Activated T-cell treated with anti-CD3 and anti-CD28 coated beads for 4 hours (primary cell): ENCODE data around the gene TCF15.
"Not testable (repeated sequence)": the region's sequence is repeated elsewhere in the genome, so short reads cannot be mapped to it uniquely, and the experiment has no call there.

Experiments used
- DNase-seq: peaks from one replicate; pipeline ENCODE4 v3.0.0-alpha.2; 2020

TCF15 gene

GRCh38 chr20:642013-642397 lies 31.9 kb upstream of the TCF15 start:
- DNase-seq: not testable (repeated sequence)

- no peak for DNase-seq
These were observed 31.4 kb upstream of the TCF15 start for GRCh38 chr20:641516-641875.

DNA sequence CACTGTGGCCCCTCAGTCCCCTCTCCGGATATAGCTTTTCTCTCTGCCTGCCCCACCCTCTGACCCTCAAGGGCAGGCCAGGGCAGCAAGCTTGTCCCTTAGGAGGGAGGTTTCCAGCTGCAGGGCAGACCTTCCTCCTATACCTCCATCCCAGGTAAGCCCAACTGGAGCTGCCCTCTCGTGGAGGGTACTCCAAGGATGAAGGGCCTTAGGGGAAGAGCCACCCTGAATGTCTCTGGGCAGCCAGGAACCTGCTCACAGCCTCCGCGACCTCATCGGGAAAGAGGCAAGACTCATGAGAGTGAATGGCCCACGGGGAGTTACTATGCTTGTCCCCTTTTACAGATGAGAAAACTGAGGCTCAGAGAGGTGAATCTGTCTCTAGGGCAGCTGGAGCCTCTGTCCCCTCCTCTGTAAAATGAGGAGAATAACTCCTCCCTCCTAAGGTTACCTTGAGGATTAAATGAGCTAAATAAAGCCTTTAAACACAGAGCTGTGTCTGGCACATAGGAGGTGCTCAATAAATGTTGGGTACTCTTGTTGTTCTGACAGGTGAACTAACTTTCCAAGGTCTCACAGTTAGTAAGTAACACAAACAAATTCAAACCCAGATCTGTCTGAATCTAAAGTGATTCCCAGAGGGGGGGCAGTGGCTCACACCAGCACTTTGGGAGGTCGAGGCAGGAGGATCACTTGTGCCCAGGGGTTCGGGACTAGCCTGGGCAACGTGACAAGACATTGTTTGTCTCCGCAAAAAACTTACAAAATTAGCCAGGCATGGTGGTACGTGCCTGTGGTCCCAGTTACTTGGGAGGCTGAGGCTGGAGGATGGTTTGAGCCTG lies 30.8 kb upstream of the TCF15 start:
- DNase-seq: no peak

DNA sequence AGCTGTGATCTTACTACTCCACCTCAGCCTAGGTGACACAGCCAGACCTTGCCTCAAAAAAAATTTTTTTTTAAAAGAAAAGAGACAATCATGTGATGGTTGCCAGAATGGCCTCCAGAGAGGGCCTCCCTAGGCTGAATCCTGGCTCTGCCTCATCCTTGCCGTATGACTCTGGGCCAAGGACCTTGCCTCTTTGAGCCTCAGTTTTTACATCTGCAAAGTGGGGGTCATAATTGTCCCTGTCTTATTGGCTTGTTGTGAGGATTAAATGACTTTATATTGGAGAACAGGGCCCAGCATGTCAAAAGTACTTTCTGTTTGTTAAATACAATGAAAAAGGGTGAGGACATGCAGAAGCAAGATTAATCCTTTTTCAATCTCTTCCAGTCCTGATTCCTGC lies 28.5 kb upstream of the TCF15 start:
- DNase-seq: no peak

DNA sequence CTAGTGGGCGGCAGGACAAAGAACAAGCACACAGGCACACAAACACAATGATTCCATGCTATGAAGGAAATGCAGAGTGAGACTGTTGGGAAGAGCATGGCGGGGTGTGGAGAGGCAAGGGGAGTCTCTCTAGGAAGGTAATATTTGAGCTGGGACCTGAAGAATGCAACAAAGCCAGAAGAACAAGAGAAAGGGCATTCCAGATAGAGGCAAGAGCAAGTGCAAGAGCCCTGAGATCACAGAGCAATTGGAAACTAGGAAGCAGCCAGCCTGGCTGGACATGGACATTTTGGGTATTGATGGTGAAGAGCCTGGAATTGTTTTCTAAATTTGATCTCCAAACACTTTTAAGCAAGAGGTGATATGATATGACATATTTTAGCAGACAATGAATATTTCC lies 27.4 kb upstream of the TCF15 start:
- no peak for DNase-seq

DNA sequence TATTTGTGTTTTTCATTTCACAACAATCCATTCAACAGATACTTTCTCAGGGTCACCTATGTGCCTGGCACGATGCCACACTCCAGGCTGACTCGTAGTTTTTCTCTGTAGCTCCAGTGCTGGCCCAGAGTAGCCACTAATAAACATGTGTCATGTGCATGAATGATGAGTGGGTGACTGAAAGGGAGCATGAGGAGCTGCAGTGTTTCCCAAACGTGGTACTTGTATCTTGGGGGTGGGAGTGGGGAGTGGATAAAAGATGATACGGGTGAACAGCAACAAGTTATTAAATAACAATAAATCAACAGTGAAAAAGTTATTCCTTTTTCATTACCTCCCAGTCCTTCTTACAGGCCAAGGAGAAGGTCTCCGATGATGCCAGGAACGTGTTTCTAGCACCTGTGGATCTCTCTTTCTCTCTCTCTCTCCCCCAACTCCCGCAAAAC lies 25.8 kb upstream of the TCF15 start:
- no peak for DNase-seq

DNA sequence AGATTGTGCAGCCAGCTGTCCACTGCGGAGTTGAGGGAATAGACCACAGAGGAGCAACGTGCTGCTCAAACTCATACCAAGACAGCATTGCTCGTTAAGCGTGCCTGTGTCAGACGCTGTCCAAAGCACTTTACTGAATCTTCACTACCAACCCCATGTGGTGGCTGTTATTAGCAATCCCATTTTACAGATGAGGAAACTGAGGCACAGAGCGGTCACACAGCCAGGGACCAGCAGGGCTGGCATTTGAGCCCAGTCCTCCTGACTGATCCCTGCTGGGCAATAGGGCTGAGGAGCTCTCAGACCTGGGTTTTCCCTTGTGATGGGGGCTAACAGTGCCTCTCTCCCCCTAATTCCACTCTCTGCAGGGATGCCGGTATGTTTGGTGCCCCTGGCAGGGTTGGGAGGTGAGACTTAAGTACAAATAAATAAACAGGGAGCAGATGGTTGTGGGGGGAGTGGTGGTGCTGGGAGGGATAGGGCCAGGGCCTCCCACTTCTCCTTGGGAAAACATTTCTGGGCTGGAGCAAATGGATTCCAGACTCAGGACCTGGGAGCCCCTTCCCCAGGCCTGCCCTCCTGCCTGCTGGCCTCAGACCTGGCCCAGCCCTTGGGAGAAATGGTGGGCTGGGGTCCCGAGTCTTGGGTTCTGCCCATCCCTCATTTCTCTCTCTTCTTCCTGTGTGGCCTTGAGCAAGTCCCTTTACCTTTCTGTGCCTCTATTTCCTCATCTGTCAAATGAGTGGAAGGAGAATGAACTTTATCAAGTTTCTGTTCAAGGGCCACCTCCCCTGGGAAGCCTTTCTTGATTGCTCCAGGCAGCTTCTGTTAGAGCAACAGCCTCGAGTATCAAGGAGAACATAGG lies 25.2 kb upstream of the TCF15 start:
- DNase-seq: no peak

DNA sequence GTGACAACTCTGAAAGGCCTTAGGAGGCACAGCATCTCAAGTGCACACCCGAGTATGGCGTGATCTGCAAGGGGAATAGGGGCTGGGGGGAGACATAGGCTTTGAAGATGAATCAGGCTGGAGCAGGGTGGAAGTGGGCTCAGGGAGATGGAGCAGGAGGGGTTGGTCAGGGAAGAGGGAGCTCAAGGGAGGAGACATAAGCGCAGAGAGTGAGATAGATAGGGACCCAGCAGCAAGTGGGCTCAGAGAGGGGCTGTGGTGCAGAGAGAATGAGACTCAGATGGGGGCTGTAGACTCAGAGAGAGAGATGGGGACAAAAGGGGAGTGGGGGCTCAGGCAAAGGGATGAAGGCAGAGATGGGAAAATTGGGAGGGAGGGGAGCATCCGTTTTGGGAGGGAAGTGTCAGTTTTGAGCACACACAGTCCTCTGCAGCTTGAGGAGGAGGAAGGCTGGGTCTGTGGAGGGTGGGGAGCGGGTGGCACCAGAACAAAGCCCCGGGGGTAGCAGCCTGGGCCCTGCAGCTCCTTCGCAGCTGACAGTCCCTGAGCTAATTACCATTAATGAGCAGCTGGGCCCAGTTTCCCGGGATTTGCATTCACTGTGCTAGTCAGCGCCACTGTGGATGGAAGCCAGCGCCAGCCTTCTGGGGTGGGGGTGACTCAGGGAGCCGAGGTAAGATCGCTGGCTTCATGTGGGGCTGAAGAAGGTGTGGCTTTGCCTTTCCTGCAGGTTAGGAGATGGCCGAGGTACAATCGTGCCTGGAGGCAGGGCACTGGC lies 24.2 kb upstream of the TCF15 start:
- DNase-seq: no peak

GRCh38 chr20:631101-631500 lies 21.0 kb upstream of the TCF15 start:
- no peak for DNase-seq

DNA sequence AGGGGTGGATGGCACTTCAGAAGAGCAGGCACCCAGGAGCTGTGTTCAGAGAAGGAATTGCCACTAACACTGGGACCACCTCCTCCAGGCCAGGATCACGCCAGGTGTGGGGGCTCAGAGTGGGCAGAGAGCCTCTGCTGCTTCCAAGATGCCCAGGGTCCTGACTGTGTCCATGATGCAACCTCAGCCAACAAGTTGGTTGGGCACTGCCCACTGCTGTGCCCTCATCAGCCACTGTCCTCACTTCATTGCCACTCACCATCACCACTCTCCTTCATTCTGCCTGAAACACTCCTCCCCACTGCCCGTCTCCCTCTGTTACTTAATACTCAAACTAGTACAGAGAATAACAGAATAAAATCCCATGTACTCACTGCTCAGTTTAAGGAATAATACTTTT lies 16.5 kb upstream of the TCF15 start:
- no peak for DNase-seq

GRCh38 chr20:625360-625932 lies 15.3 kb upstream of the TCF15 start:
- DNase-seq: no peak

DNA sequence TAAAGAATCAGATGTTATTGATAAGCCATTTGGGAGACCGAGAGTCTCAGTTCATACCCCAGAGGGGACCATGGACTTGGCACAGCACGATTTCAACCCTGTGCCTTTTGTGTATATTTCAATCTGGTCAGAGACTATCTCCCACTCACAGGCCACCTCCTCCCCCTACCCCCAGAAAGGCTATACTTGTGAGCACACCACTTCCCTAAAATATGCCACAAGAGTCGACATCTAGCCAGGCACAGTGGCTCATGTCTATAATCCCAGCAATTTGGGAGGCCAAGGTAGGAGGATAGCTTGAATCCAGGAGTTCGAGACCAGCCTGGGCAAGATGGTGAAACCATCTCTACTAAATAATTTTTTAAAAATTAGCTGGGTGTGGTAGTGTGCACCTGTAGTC lies 13.6 kb upstream of the TCF15 start:
- DNase-seq: no peak

DNA sequence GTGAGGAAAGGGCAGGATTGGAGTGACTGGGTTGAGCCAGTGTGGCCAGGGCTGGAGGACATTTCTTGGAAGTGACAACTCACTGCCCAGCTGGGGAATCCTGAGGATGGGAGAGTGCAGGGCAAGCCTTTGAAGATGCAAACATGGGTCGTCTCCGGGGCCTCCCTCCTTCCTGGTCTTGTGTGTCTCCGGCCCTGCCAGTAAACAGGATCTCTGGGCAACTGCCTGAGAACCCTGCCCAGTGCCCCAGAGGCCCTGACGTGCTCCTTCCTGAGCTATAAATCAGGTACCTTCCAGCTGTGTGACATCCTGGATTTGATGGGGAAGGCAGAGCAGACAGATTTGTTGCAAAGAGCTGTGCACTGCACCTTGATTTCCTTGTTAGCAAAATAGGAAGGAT lies 12.9 kb upstream of the TCF15 start:
- DNase-seq: no peak

GRCh38 chr20:622161-622560 lies 12.1 kb upstream of the TCF15 start:
- no peak for DNase-seq

- no peak for DNase-seq
These were observed 11.1 kb upstream of the TCF15 start for GRCh38 chr20:621125-621756.

DNA sequence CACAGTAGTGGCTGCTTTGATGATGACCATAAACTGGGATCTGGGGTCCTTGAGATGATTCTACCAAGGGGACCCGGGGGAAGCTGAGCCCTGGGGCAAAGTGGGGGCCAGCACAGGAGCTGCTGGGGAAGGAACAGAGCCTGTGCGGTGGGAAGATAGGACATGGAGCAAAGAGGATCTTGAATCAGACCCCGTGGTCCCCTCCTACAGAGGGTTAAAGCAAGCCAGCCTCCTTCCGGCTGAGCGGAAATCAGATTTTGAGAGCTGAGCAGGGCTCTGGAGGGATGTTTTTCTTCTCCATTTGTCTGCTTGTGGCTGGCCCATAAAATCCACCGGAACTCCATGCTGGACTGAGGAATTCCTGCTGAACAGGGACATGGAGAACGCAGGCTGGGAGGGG lies 10.1 kb upstream of the TCF15 start:
- DNase-seq: no peak

DNA sequence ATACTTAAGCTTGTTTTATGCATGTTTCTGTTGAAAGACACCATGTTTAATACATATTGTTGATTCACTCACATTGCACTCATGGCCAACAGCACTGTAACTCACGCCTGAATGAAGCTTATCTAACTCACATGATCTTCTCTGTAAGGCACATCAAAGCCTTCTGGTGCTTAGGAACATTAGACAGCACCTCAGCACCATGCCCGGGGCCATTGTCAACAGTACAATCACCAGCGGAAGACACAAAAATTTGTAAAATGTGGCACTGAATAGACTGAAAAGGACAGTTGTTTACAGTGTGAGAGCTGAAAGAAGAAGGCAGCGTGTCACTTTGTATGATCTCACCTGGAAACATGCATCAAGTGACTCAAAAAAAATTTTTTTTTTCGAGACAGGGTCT lies 8.9 kb upstream of the TCF15 start:
- DNase-seq: no peak

GRCh38 chr20:617934-618690 lies 8.0 kb upstream of the TCF15 start:
- DNase-seq: no peak

DNA sequence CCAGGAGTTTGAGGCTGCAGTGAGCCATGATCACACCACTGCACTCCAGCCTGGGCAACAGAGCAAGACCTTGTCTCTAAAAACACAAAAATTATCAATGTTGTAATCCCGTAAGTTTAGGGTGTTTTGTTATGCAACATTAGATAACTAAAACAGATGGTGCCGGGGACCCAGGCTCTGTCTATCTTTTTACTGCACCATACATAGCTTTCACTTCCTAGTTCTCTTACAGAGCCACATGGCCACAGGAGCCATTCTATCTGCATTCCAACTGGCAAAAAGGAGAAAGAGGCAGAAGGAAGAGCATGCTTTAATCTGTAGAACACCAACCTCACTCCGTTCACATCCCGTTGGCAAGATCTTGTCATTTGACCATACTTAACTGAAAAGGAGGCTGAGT lies 5.4 kb upstream of the TCF15 start:
- no peak for DNase-seq

DNA sequence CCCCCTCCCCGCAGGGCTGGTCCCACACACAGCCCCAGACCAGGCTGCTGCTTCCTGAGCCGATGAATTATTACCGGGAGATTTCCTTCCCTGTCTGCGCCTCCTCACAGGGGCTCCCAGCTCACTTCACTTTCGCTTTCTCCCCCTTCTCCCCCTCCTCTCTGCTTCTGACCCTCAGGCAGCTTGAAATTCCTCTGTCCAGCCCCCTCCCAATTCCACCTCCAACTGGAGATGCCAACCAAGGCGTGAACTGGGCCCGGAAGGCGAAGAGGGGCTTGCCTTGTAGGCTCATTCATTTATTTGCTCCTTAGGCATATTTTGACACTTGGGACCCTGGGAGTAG lies 1.7 kb upstream of the TCF15 start:
- DNase-seq: no peak

GRCh38 chr20:611047-611842 lies 1.1 kb upstream of the TCF15 start:
- DNase-seq: no peak
